IPS-15b (cell line): ENCODE measurements around the gene CHCHD6.

ENCODE experiments used
- H3K27me3 ChIP-seq: one replicate; pipeline ENCODE4 v1.6.1; 2013; ENCODE audit warnings: low read length; ENCODE audit not compliant: control insufficient read depth, insufficient read depth
- H3K36me3 ChIP-seq: one replicate; pipeline ENCODE4 v1.6.1; 2013; ENCODE audit warnings: low read length; ENCODE audit not compliant: control insufficient read depth, insufficient read depth
- H3K4me1 ChIP-seq: one replicate; pipeline ENCODE4 v1.6.1; 2013; ENCODE audit warnings: mild to moderate bottlenecking, low read length; ENCODE audit not compliant: control insufficient read depth, insufficient read depth
- H3K4me3 ChIP-seq: one replicate; pipeline ENCODE4 v1.5.1; 2013; ENCODE audit warnings: low read depth, low read length
- H3K9ac ChIP-seq: one replicate; pipeline ENCODE4 v1.6.1; 2013; ENCODE audit warnings: low read depth, mild to moderate bottlenecking, low read length
- H3K9me3 ChIP-seq: one replicate; pipeline ENCODE4 v1.6.1; 2013; ENCODE audit warnings: mild to moderate bottlenecking, low read length; ENCODE audit not compliant: control insufficient read depth, insufficient read depth

The CHCHD6 gene

DNA sequence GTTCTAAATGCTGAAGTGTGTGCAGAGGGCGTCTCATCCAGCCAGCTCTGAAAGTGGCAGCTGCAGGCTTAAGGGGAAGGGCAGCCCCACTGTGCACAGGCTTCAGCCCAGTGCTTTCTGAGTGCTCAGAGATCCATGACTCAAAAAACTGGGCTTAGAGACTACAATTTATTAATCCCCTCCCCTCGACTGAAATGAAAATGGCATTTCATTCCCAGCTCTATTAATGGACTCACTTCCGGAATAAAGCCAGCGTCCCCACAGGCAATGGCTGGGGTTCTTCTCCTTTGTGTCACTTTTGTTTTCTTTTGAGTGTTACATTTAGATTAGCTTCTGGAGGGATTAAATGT, 223.3 kb downstream of the CHCHD6 start:
- H3K27me3 ChIP-seq, result no peaks in the 10 kb centered on the region
- no peak overlapping the region for H3K4me3 ChIP-seq
- H3K9me3 ChIP-seq, result no peaks in the 10 kb centered on the region
- H3K4me1 ChIP-seq, result no peaks in the 10 kb centered on the region
- H3K9ac ChIP-seq, result no peak overlapping the region
- no peaks in the 10 kb centered on the region for H3K36me3 ChIP-seq

DNA sequence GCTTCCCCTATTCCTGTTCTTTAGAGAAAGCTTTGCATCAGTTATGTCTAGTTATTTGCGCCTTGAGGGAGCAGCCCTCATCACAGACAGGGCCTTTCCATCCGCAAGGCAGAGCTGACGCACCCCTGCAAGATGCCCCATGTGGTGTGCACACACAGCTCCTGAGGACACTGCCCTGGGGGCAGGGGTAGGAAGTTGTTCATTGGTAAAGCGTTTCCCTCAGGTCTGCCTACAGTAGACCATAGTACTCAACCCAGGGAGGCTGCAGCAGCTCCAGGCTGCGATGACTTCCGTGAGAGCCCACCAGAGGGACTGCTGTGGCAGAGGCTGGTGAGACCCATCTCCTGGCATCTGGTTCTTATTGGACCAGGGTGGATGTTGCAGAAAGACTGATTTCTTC, 223.8 kb downstream of the CHCHD6 start:
- H3K4me1 ChIP-seq, result no peaks in the 10 kb centered on the region
- no peak overlapping the region for H3K4me3 ChIP-seq
- H3K9me3 ChIP-seq, result no peaks in the 10 kb centered on the region

DNA sequence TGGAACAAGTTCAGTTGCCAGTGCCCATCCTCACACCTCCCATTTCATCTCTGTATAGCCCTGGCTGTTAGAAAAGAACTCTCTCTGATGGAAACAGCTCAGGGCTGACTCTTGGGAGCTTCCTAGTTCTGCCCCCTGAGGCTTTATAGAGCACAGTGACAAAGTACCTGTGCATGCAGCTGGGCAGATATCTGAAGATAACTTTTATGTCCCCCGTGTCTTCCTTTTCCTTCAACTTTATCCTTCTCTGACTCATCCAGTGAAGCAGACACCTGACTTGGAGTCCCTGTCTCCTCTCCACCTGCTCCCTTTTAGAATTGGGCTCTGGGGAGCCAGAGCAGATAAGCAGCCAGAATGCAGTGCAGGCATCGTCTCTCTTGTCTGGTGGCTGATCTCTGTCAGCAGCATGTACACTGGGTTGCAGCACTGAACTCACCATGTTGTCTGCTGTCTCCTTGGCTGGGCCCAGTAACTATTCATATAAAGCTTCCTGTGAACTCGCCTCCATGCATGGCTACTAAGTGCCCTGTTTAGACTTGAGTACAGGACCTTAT, 225.0 kb downstream of the CHCHD6 start:
- Histone ChIP-seq H3K27me3 (no peaks in the 10 kb centered on the region), H3K4me3 (no peak overlapping the region), H3K9me3 (no peaks in the 10 kb centered on the region), H3K9ac (no peak overlapping the region), H3K36me3 (no peaks in the 10 kb centered on the region), H3K4me1 (no peaks in the 10 kb centered on the region)

More for the DNA sequence above, 223.8 kb downstream of the CHCHD6 start:
- H3K36me3 ChIP-seq, result no peaks in the 10 kb centered on the region
- no peaks in the 10 kb centered on the region for H3K27me3 ChIP-seq
- H3K9ac ChIP-seq, result no peak overlapping the region

DNA sequence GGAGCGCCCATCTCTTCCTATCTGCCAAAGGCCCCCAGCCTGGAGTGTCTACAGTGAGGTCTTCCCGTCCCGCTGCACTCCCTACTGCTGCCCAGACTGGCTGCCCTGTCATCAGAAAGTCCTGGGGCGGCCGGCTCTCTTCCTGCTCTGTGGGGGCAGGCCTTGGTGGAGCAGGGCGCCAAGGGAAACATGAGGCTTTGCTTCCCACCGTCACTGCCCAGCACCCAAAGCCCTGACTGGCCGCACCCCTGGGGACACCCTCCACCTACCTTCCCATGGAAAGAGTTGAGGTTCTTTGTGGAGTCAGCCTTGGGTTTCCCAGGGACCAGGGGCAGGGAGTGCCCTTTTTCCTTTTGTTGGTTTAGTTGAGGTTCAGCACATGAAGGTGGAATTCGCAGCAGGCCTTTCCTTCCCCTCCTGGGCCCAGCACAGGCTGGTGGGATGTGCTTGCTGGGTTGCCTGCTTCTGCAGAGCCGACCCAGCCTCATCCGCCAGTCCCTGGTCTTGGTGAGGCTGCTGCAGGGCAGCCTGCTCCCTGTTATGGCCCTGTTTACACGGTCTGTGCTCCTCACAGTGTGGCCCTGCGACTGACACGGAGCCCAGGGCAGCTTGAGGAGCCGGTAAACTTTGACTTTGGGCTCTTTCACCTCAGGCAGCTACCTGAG, 227.0 kb downstream of the CHCHD6 start:
- Histone ChIP-seq H3K36me3 (no peaks in the 10 kb centered on the region), H3K4me3 (no peak overlapping the region), H3K9ac (no peak overlapping the region), H3K9me3 (no peaks in the 10 kb centered on the region), H3K27me3 (no peaks in the 10 kb centered on the region), H3K4me1 (no peaks in the 10 kb centered on the region)

DNA sequence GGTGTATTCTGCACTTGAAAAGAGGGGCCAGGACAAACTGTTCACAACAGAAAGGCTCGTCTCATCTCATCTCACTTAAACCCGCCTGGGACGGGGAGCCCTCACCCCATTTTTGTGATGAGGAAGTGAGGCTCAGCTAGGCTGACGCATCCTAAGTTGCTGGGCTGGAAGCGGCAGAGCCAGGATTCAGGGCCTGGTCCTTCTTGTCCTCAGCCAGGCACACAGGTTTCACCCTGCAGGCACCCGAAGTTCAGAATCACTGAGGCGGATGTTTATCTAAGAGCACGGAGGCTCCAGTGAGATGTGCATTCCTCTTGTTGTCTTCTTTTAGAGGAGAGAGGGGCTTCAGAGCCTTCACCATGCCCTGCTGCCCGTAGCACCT, 227.8 kb downstream of the CHCHD6 start:
- H3K9me3 ChIP-seq, result no peaks in the 10 kb centered on the region
- H3K27me3 ChIP-seq, result no peaks in the 10 kb centered on the region
- no peak overlapping the region for H3K4me3 ChIP-seq
- no peak overlapping the region for H3K9ac ChIP-seq
- no peaks in the 10 kb centered on the region for H3K36me3 ChIP-seq
- H3K4me1 ChIP-seq, result no peaks in the 10 kb centered on the region

DNA sequence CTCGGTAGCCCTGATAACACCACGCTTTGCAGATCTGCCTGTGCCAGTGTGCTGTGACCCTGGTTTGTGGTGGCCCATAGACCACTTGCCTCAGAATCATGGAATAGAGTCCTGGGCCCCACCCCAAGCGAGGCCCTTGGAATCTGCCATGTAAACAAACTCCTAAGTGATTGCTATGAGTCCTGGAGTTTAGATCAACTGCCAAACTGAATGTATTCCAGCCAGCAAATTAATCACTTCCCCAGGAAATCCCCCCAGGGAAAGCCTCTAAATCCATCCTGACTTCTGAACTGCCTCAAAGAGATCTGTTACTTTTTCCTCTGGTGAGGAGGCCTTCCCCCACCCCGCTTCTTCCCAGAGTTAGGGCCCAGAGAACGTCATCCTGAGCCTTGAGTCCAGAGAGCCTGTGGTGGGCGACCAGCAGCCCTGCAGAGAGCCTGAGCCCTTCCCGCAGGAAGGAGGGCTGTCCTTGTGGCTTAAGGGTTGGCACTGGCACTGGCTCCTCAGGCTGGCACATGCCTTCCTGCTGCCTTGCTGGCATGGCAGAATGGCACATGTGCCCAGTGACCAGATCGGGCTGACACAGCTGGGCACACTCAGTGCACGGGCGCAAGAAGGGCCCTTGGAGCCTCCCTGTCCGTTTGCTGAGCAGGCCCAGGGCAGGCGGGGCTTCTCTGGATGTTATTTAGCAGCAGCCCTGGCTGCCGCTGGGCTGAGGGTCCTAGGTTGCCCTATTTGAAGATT, 228.3 kb downstream of the CHCHD6 start:
- no peak overlapping the region for H3K9ac ChIP-seq

DNA sequence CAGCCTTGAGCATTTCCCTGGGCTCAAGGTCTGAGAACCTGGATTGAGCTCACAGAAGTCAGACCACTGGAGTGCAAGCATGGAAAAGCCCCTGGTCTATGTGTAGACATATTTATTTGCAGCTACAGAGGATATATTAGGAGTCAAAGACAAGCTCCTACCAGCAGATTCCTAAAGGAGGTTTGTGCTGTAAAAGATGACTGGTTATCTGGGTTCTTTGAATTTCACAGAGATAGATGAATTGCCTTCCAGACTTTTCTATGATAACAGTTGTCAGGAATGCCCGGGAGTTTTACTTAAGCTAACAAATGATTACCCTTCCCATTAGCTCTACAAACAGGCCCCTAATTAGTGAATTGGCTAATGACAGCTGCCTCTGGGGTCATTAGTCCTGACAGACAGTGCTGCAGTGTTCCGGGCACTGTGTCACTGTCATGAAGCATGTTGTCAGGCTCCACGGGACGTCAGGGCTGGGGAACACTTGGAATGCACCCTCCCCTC, 230.0 kb downstream of the CHCHD6 start:
- Histone ChIP-seq H3K4me3 (no peak overlapping the region), H3K9ac (no peak overlapping the region), H3K9me3 (no peaks in the 10 kb centered on the region), H3K27me3 (no peaks in the 10 kb centered on the region), H3K4me1 (no peaks in the 10 kb centered on the region), H3K36me3 (no peaks in the 10 kb centered on the region)

More for the DNA sequence above, 228.3 kb downstream of the CHCHD6 start:
- no peaks in the 10 kb centered on the region for H3K9me3 ChIP-seq
- no peaks in the 10 kb centered on the region for H3K27me3 ChIP-seq
- H3K4me1 ChIP-seq, result no peaks in the 10 kb centered on the region
- no peaks in the 10 kb centered on the region for H3K36me3 ChIP-seq
- no peak overlapping the region for H3K4me3 ChIP-seq

DNA sequence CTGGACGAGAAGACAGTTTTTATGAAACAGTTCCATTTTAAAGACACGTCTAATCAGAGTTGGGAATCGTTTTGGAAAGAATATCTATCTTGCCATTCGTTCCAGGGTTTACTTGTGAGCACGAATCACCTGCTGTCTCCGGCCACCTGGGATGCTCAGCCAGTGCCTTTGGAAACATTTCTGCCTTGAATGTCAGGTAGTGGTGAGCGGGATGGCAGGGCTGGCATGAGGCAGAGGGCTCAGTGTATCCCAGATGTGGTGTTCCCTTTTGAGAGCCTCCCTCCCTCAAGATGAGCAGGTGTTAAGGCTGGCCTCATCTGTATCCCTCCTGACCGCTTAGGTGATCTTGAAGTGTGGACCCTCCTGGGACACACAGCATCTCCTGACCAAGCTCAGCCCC, 231.0 kb downstream of the CHCHD6 start:
- H3K27me3 ChIP-seq, result no peaks in the 10 kb centered on the region
- no peak overlapping the region for H3K9ac ChIP-seq
- H3K9me3 ChIP-seq, result no peaks in the 10 kb centered on the region
- H3K36me3 ChIP-seq, result no peaks in the 10 kb centered on the region
- no peak overlapping the region for H3K4me3 ChIP-seq
- no peaks in the 10 kb centered on the region for H3K4me1 ChIP-seq

DNA sequence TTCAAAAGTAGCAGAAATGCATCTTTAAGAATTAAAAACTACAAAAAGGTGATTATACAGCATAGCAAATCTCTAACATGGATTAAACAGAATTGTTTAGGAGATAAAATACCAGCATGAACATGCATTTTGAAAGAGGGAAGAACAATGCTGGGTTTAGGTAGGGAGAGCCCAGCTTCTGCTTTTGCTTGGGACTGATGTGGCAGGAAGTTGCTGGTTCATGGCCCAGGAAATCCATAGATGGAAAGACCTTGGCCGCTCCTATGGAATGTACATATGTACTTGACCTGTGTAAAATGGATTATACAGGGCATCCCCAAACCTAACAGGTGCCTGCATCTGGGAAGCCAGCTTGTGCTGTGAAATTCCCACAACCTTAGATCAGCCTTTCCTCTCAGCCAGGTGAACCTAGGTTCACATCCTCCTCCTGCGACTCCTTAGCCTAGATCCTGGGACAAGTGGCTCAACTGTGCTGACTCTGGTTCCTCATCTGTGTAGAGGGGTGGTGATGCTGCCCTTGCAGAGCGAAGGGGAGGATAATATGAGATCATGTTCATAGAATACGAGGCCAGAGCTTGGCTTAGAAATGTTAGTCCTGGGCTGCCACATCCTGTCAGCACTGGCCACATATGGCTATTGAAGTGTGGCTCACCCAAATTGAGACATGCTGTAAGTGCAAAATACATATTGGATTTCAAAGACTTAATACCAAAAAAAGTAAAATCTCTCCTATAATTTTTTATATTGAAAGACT, 231.9 kb downstream of the CHCHD6 start:
- H3K4me3 ChIP-seq, result no peak overlapping the region
- H3K27me3 ChIP-seq, result no peaks in the 10 kb centered on the region
- H3K4me1 ChIP-seq, result no peaks in the 10 kb centered on the region
- H3K9ac ChIP-seq, result no peak overlapping the region
- H3K36me3 ChIP-seq, result no peaks in the 10 kb centered on the region
- no peaks in the 10 kb centered on the region for H3K9me3 ChIP-seq

DNA sequence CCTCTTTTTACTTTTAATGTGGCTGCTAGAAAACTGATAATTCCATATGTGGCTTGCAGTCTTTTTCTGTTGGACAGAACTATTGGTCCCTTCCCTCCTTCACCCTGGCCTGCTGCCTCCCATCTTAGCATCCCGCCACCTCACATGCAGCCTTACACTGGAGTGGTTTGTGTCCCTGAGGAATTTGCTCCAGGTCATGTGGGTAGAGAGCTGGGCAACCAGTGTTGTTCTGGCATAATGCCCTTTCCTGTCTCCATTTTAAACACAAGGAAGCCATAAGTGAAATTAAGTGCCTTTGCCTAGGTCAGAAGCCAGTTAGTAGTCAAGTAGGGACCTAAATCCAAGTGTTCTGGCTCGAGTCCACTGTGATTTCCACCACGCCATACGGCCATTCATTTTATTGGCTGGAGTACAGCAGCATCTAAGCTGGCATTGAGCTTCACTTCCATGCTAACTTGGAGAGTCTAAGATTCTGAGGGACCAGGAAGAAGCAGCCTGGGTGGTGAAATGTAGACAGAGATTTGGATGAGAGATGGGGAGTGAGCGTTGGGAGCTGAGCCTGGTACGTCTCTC, 232.9 kb downstream of the CHCHD6 start:
- Histone ChIP-seq H3K9me3 (no peaks in the 10 kb centered on the region), H3K4me3 (no peak overlapping the region), H3K9ac (no peak overlapping the region), H3K36me3 (no peaks in the 10 kb centered on the region), H3K27me3 (no peaks in the 10 kb centered on the region), H3K4me1 (no peaks in the 10 kb centered on the region)

DNA sequence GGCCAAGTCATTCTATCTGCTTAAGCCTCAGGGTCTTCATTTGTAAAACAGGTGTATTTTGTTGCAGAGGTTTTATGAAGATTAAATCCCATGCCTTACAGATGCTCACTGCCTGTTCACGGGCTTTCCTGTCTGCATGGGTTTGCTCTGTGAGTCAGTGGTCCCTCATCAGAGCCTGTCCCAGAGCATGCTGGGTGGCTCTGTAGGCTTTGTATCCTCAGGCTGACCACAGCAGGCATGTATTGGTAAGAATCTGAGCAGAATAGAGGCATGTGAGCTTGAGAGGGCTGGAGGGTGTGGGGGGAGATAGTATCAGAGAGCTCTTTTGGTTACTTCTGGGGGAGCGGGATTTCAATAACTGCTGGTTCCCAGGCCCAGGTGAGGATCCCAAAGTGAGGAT, 233.5 kb downstream of the CHCHD6 start:
- Histone ChIP-seq H3K9ac (no peak overlapping the region), H3K4me1 (no peaks in the 10 kb centered on the region), H3K9me3 (no peaks in the 10 kb centered on the region), H3K4me3 (no peak overlapping the region), H3K36me3 (no peaks in the 10 kb centered on the region), H3K27me3 (no peaks in the 10 kb centered on the region)
